Heart right ventricle (tissue), 16 donors: ENCODE measurements around the gene TNRC6B. TPM values are rescaled to one million over a fixed set of nuclear protein-coding genes. Genes with fewer than 3 reads are reported as not detected.
A peak's percentile ranks its signal among the peaks of the same experiment; 100 is the strongest.

Experiments
- ATAC-seq, 8 donors: fragments of 200-7000 bp; cut with Tn5 transposase; one replicate each; pipeline ENCODE4 v1.9.1; 2020; ENCODE audit warnings: mild to moderate bottlenecking in 8 of 8, moderate library complexity in 8 of 8, moderate number of reproducible peaks in 1 of 8
- DNase-seq, 2 donors: peaks; one replicate each; pipeline ENCODE4 v3.0.0-alpha.2; 2020
- H3K27ac ChIP-seq, 10 donors: fragments of 200-600 bp; sonication (generic) in 2 of 10; one replicate each; pipeline versions ENCODE4 v1.5.0 to v1.8.0; 2020 to 2022; ENCODE audit warnings: mild to moderate bottlenecking in 3 of 10
- H3K27me3 ChIP-seq, 7 donors: fragments of 200-600 bp; one replicate each; pipeline ENCODE4 v1.8.0; 2021 to 2022; ENCODE audit warnings: mild to moderate bottlenecking in 2 of 7
- H3K36me3 ChIP-seq, 9 donors: fragments of 200-600 bp; sonication (generic) in 1 of 9; one replicate each; pipeline versions ENCODE4 v1.5.0 to v1.8.0; 2020 to 2022; ENCODE audit warnings: mild to moderate bottlenecking in 2 of 9
- H3K4me1 ChIP-seq, 9 donors: fragments of 200-600 bp; sonication (generic) in 1 of 9; one replicate each; pipeline versions ENCODE4 v1.5.0 to v1.8.0; 2020 to 2022; ENCODE audit warnings: mild to moderate bottlenecking in 4 of 9
- H3K4me3 ChIP-seq, 10 donors: fragments of 200-600 bp; sonication (generic) in 2 of 10; one replicate each; pipeline versions ENCODE4 v1.5.0 to v1.8.0; 2020 to 2022; ENCODE audit warnings: mild to moderate bottlenecking in 7 of 10, moderate library complexity in 2 of 10
- H3K9me3 ChIP-seq, 11 donors: fragments of 200-600 bp in 10 of 11; sonication (generic) in 2 of 11; one replicate each; pipeline versions ENCODE4 v1.5.0 to v1.8.0; 2013 to 2022; ENCODE audit warnings: mild to moderate bottlenecking in 2 of 11, control low read depth in 1 of 11, moderate library complexity in 1 of 11
- WGBS, 2 donors: extraction: QIAGEN DNeasy Blood & Tissue Kit; methylation state at CpG; one replicate each; pipeline ENCODE4 v1.1.7; 2013; ENCODE audit warnings: inconsistent platforms in 1 of 2; 5-methylcytosine and 5-hydroxymethylcytosine counted together
- intact Hi-C, 10 donors: fragments of 100-400 bp; cut with DNase I; formaldehyde crosslinking; loops; one replicate each; pipeline versions ENCODE4 v1.11.1 to v1.14.2; 2022
- polyA plus RNA-seq, 2 donors: library from polyadenylated mRNA; stranded (reverse); fragments of 200-250 nt; gene quantifications; one replicate each; pipeline ENCODE4 v1.2.3, GENCODE V29; 2013
- total RNA-seq, 10 donors: library from RNA; stranded (reverse); fragmentation: NEBNext Ultra II Directional in 3 of 10; extraction: Animal tissue kit (Norgen Biotek cat#: 25700) in 3 of 10; gene quantifications; one replicate each; pipeline versions ENCODE4 v1.2.1 to v1.2.4, GENCODE V29; 2021 to 2023
- TF ChIP-seq, protein P1 (sequence below), 9 donors: fragments of 200-600 bp; sonication (generic) in 2 of 9; IDR thresholded peaks; one replicate each; pipeline versions ENCODE4 v1.5.0 to v1.8.0; 2021 to 2022; ENCODE audit warnings: antibody characterized with exemption in 9 of 9, mild to moderate bottlenecking in 5 of 9, moderate library complexity in 1 of 9
- donor health status: Arrhythmogenic right ventricular cardiomyopathy.
- donor health status: ischemic (EF 13 %, LVEDD 7.1; RV severe dilation, severe dysfunction).
- donor health status: healthy with polysubstance abuse.
- donor health status: DM: no; HTN: yes; CAD: no.
- donor health status: DM: no; HTN: no; CAD: no.
- donor health status: ischemic (EF 25% LVEDD 6.9; RV normal size, moderate dysfunction).
- donor health status: ischemic (EF 25% LVEDD 5.7; RV mildly dilated, moderate dysfunction).
- donor health status: healthy.
- donor health status: DM: yes; HTN: yes; CAD: no.
- donor health status: Ischemic cardiomyopathy.
- donor health status: ischemic (EF 35%, LVEDD 5.7; RV mildly dilated, moderate dysfunction).
- donor health status: nonischemic (EF 11% LVEDD 7.7; RV severe dilation, severe dysfunction).
- donor health status: DM: yes; HTN: yes; CAD: no.
- donor health status: PGD.
- donor health status: ischemic (EF 29% LVEDD 5.4; RV normal size, mild dysfunction).
- donor health status: nonischemic (EF 23%, LVEDD 6.1; RV moderate dilation, normal function).

Gene TNRC6B
- total and polyA plus RNA-seq, 12 donors, result 1.7 to 62.5 (median 53.9) TPM

DNA sequence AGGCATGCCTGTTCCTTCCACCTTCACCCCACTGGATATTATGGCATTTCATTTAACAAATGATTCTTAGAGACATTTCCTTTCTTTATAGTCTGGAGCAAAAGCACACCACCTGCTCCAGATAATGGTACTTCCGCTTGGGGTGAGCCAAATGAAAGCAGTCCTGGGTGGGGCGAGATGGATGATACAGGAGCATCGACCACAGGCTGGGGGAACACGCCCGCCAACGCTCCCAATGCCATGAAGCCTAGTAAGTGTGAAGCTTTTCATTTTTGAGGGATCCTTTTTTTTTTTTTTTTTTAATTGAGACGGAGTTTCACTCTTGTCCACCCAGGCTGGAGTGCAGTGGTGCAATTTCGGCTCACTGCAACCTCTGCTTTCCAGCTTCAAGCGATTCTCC, 92.3 kb downstream of the TNRC6B start:
- ATAC-seq, result no peak
- no peaks in the 10 kb centered on the region for H3K27me3 ChIP-seq
- H3K27ac ChIP-seq, result no peak overlapping the region
- H3K9me3 ChIP-seq, result no peaks in the 10 kb centered on the region
- no peak for DNase-seq
- no peak overlapping the region for H3K4me3 ChIP-seq
- 97 to 98% methylated on average over 9 of the region's 9 CpGs for whole genome bisulfite sequencing, 2 donors
- intact Hi-C loops, result loop anchor here in 6 of 10 donors (5.0 to 10.0 kb wide), 4 partner anchors 53 to 225 kb away; no protein-coding TSS in a partner anchor
- TF ChIP-seq, protein P1, sequence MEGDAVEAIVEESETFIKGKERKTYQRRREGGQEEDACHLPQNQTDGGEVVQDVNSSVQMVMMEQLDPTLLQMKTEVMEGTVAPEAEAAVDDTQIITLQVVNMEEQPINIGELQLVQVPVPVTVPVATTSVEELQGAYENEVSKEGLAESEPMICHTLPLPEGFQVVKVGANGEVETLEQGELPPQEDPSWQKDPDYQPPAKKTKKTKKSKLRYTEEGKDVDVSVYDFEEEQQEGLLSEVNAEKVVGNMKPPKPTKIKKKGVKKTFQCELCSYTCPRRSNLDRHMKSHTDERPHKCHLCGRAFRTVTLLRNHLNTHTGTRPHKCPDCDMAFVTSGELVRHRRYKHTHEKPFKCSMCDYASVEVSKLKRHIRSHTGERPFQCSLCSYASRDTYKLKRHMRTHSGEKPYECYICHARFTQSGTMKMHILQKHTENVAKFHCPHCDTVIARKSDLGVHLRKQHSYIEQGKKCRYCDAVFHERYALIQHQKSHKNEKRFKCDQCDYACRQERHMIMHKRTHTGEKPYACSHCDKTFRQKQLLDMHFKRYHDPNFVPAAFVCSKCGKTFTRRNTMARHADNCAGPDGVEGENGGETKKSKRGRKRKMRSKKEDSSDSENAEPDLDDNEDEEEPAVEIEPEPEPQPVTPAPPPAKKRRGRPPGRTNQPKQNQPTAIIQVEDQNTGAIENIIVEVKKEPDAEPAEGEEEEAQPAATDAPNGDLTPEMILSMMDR (IDR thresholded peaks at IDR 0.05), result no peak
- peaks cover 0 to 95% (median 9%) of the 10 kb centered on the region in 9 donors for H3K36me3 ChIP-seq
- peaks cover 0 to 30% (median 11%) of the 10 kb centered on the region in 9 donors for H3K4me1 ChIP-seq

DNA sequence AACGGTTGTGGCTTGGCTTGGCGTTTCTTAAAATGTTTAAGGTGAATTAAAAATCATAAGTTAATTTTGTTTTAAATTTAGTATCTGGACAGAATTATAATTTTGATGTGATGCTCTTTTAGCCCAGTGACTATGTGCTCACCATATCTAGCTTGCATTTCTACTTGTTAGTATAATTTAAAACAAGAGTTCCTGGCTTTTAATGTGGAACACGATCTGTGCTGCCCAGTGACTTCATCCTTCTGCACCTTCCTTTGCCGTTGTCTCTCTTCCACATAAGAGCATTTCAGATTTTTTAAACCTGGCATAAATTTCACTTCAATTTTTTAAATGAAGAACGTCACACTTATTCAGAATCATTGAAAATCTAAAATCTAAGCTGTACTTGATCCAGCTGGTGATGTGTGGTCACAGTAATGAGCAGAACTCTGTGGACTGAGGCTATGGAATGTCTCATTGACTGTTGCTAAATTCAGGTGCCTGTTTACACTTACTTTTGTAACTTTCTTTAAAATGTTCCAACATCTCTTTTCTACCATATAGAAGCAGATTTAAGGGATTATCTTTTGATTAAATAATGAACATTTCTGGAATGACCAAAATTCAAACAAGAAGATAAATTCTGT, 93.1 kb downstream of the TNRC6B start:
- DNase-seq (no peak), ATAC-seq (no peak)
- Histone ChIP-seq H3K27ac (peak overlapping the region in 1 of 10 donors; percentile 20), H3K4me3 (no peak overlapping the region), H3K36me3 (peaks cover 0 to 88% (median 9%) of the 10 kb centered on the region in 9 donors), H3K4me1 (peaks cover 0 to 30% (median 10%) of the 10 kb centered on the region in 9 donors), H3K9me3 (no peaks in the 10 kb centered on the region), H3K27me3 (no peaks in the 10 kb centered on the region)
- 73 to 85% methylated on average over 5 of the region's 5 CpGs for WGBS, 2 donors
- TF ChIP-seq, protein P1 (IDR thresholded peaks at IDR 0.05), result no peak
- intact Hi-C loops, result loop anchor here in 6 of 10 donors (5.0 to 10.0 kb wide), 4 partner anchors 54 to 226 kb away; no protein-coding TSS in a partner anchor

DNA sequence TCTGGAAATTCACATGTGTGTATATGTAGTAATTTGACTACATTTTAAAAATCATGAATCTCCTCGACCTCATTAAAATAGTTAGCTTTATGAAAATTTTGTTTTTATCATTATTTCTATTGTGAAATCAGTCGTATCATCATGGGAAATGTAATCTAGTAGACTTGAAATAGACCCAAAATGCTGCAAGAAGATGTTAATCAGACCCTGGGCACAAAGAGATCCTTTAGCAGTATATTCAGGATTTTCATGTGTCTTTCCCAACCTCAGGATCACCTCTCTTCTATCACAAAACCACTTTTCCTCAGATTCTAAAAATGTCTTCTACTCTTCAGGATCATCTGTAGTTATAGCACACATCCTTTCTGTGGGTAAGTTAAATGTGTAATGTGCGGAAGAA, 93.7 kb downstream of the TNRC6B start:
- peaks cover 0 to 82% (median 9%) of the 10 kb centered on the region in 9 donors for H3K36me3 ChIP-seq
- DNase-seq (no peak), ATAC-seq (no peak)
- intact Hi-C loops, result loop anchor here in 6 of 10 donors (5.0 to 10.0 kb wide), 4 partner anchors 54 to 227 kb away; no protein-coding TSS in a partner anchor
- H3K27me3 ChIP-seq, result no peaks in the 10 kb centered on the region
- no peak overlapping the region for H3K27ac ChIP-seq
- H3K9me3 ChIP-seq, result no peaks in the 10 kb centered on the region
- TF ChIP-seq, protein P1 (IDR thresholded peaks at IDR 0.05), result no peak
- no peak overlapping the region for H3K4me3 ChIP-seq
- peaks cover 0 to 31% (median 14%) of the 10 kb centered on the region in 9 donors for H3K4me1 ChIP-seq
- 82 to 91% methylated on average over 3 of the region's 3 CpGs for WGBS, 2 donors

DNA sequence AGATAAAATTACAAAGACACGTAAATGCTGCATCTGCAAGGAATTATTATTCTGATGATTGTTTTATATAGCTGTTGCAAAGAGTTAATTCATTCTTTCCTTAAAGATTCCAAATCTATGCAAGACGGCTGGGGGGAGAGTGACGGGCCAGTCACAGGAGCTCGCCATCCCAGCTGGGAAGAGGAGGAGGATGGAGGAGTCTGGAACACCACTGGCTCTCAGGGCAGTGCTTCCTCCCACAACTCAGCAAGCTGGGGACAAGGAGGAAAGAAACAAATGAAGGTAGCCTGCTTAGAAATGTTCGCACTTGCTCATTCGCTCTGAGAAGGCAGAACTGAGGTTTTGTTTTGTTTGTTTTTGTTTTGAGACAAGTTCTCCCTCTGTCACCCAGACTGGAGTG, 95.6 kb downstream of the TNRC6B start:
- Histone ChIP-seq H3K27ac (peak overlapping the region in 4 of 10 donors; percentile 22 to 47 (median 37)), H3K36me3 (peaks cover 0 to 74% (median 5%) of the 10 kb centered on the region in 9 donors), H3K27me3 (no peaks in the 10 kb centered on the region), H3K9me3 (no peaks in the 10 kb centered on the region), H3K4me1 (peaks cover 0 to 49% (median 26%) of the 10 kb centered on the region in 9 donors), H3K4me3 (no peak overlapping the region)
- ATAC-seq (no peak), DNase-seq (no peak)
- intact Hi-C loops, result loop anchor here in 6 of 10 donors (2.0 to 10.0 kb wide), 5 partner anchors 56 to 229 kb away; no protein-coding TSS in a partner anchor
- WGBS, 2 donors, result 76 to 83% methylated on average over 6 of the region's 6 CpGs
- TF ChIP-seq, protein P1 (IDR thresholded peaks at IDR 0.05), result no peak
